SK-N-SH (cell line): ENCODE results near the gene TOMM22. TPM values are rescaled to one million over a fixed set of nuclear protein-coding genes. Genes with fewer than 3 reads are reported as not detected.

Source experiments
- CTCF ChIA-PET: fragments of 300-600, 350-600 bp; formaldehyde crosslinking; extraction: SDS; loops from one replicate; lab custom pipeline; 2021; lab: Yijun Ruan, JAX
- POLR2A ChIA-PET: fragments of 350-600 bp; sonication (Branson Sonifier 250); formaldehyde crosslinking; extraction: SDS; loops from one replicate; lab custom pipeline; 2020; ENCODE audit warnings: antibody characterized with exemption, inconsistent platforms; lab: Yijun Ruan, JAX
- DNase-seq: peaks from one replicate; pipeline ENCODE4 v3.0.0; 2012
- H2AFZ ChIP-seq: fragments of 200-600 bp; sonication (generic); 2 replicates; pipeline ENCODE4 v1.8.1; 2016; ENCODE audit warnings: antibody characterized with exemption, mild to moderate bottlenecking, low read depth
- H3F3A ChIP-seq: fragments of 200-600 bp; sonication (generic); replicated peaks from 2 replicates; pipeline ENCODE3; 2016; ENCODE audit warnings: antibody characterized with exemption, mild to moderate bottlenecking; ENCODE audit not compliant: insufficient read depth
- H3K27ac ChIP-seq, 2 experiments: fragments of 200-500 bp in 1 of 2; fragments of 200-600 bp in 1 of 2; sonication (Bioruptor generic) in 1 of 2; sonication (generic), shearing (Covaris generic) in 1 of 2; 2 replicates each; pipeline versions ENCODE4 v1.5.1 to v1.6.1; 2014 to 2016; ENCODE audit warnings: low read depth in 2 of 2, inconsistent platforms in 1 of 2, low read length in 1 of 2, mild to moderate bottlenecking in 1 of 2, mixed read lengths in 1 of 2
- H3K27me3 ChIP-seq: fragments of 200-600 bp; sonication (generic), shearing (Covaris generic); 2 replicates; pipeline ENCODE4 v1.6.1; 2016; ENCODE audit warnings: mixed run types; ENCODE audit not compliant: insufficient read depth
- H3K36me3 ChIP-seq, 2 experiments: fragments of 200-500 bp in 1 of 2; fragments of 200-600 bp in 1 of 2; sonication (Bioruptor generic) in 1 of 2; sonication (generic) in 1 of 2; replicated peaks in 1 of 2; 2 replicates each; pipeline versions ENCODE3 to v1.5.1; 2014 to 2016; ENCODE audit warnings: low read length in 1 of 2, mild to moderate bottlenecking in 1 of 2; ENCODE audit not compliant: insufficient read depth in 2 of 2, control insufficient read depth in 1 of 2
- H3K4me1 ChIP-seq, 2 experiments: fragments of 200-500 bp in 1 of 2; fragments of 200-600 bp in 1 of 2; sonication (Bioruptor generic) in 1 of 2; sonication (generic), shearing (Covaris generic) in 1 of 2; 2 replicates each; pipeline versions ENCODE4 v1.5.1 to v1.6.1; 2014 to 2016; ENCODE audit warnings: low read depth in 1 of 2, low read length in 1 of 2, mixed run types in 1 of 2; ENCODE audit not compliant: insufficient read depth in 2 of 2, control insufficient read depth in 1 of 2
- H3K4me2 ChIP-seq: fragments of 200-600 bp; sonication (generic), shearing (Covaris generic); 2 replicates; pipeline ENCODE4 v1.6.1; 2017; ENCODE audit warnings: mixed run types
- H3K4me3 ChIP-seq, 2 experiments: fragments of 200-500 bp in 1 of 2; fragments of 200-600 bp in 1 of 2; sonication (Bioruptor generic) in 1 of 2; sonication (generic), shearing (Covaris generic) in 1 of 2; 2 replicates each; pipeline versions ENCODE4 v1.5.1 to v1.8.1; 2014 to 2016; ENCODE audit warnings: low read depth in 2 of 2, inconsistent platforms in 1 of 2, low read length in 1 of 2, mild to moderate bottlenecking in 1 of 2, mixed read lengths in 1 of 2, moderate library complexity in 1 of 2
- H3K79me2 ChIP-seq: fragments of 200-600 bp; sonication (generic); 2 replicates; pipeline ENCODE4 v1.8.1; 2017; ENCODE audit warnings: mild to moderate bottlenecking; ENCODE audit not compliant: insufficient read depth
- H3K9ac ChIP-seq: fragments of 200-600 bp; sonication (generic); 2 replicates; pipeline ENCODE4 v1.6.1; 2017; ENCODE audit warnings: mixed run types
- H3K9me2 ChIP-seq: fragments of 200-600 bp; sonication (generic); 2 replicates; pipeline ENCODE4 v1.6.1; 2017; ENCODE audit warnings: mixed run types
- H3K9me3 ChIP-seq: fragments of 200-600 bp; sonication (generic); 2 replicates; pipeline ENCODE4 v1.6.1; 2017; ENCODE audit warnings: mixed run types, mild to moderate bottlenecking, moderate library complexity
- H4K20me1 ChIP-seq: fragments of 200-600 bp; sonication (generic); 2 replicates; pipeline ENCODE4 v1.6.1; 2017; ENCODE audit warnings: mild to moderate bottlenecking, mixed run types; ENCODE audit not compliant: insufficient read depth
- CTCF ChIP-seq: fragments of 200-600 bp; sonication (generic); IDR thresholded peaks from 2 replicates; pipeline ENCODE4 v1.6.1; 2017; ENCODE audit warnings: antibody characterized with exemption, mild to moderate bottlenecking, moderate library complexity
- ELF1 ChIP-seq: IDR thresholded peaks from 2 replicates; pipeline ENCODE4 v1.4.0; 2012
- FOSL2 ChIP-seq: IDR thresholded peaks from 2 replicates; pipeline ENCODE4 v1.4.0; 2012; ENCODE audit warnings: low read depth, mild to moderate bottlenecking, moderate library complexity, borderline replicate concordance
- FOXJ3 ChIP-seq: sonication (generic); formaldehyde crosslinking; IDR thresholded peaks from 2 replicates; pipeline ENCODE4 v1.5.1; 2020; ENCODE audit warnings: mild to moderate bottlenecking, missing genetic modification reagents
- FOXM1 ChIP-seq: IDR thresholded peaks from 2 replicates; pipeline ENCODE4 v1.4.0; 2012; ENCODE audit warnings: low read depth, mild to moderate bottlenecking
- GABPA ChIP-seq: IDR thresholded peaks from 2 replicates; pipeline ENCODE4 v1.4.0; 2012; ENCODE audit warnings: low read depth, mild to moderate bottlenecking
- IRF3 ChIP-seq: fragments of 150-350 bp; IDR thresholded peaks from 2 replicates; pipeline ENCODE4 v1.6.1; 2016; ENCODE audit warnings: mild to moderate bottlenecking, low read depth, low read length
- JUND ChIP-seq: IDR thresholded peaks from 2 replicates; pipeline ENCODE4 v1.4.0; 2012
- MEF2A ChIP-seq: IDR thresholded peaks from 2 replicates; pipeline ENCODE4 v1.4.0; 2012; ENCODE audit warnings: low read depth, borderline replicate concordance
- MXI1 ChIP-seq: IDR thresholded peaks from 2 replicates; pipeline ENCODE4 v1.6.1; 2012; ENCODE audit warnings: mild to moderate bottlenecking, low read depth, low read length, improper control_type of control experiment
- NFIC ChIP-seq: IDR thresholded peaks from 2 replicates; pipeline ENCODE4 v1.4.0; 2012; ENCODE audit warnings: borderline replicate concordance
- NRF1 ChIP-seq: IDR thresholded peaks from 2 replicates; pipeline ENCODE4 v1.6.1; 2012; ENCODE audit warnings: low read depth, mild to moderate bottlenecking, low read length
- PBX3 ChIP-seq: IDR thresholded peaks from 2 replicates; pipeline ENCODE4; 2012
- POLR2AphosphoS5 ChIP-seq: IDR thresholded peaks from 2 replicates; pipeline ENCODE4 v1.6.1; 2012; ENCODE audit warnings: low read depth, low read length
- RCOR1 ChIP-seq: fragments of 150-350 bp; IDR thresholded peaks from 2 replicates; pipeline ENCODE4 v1.6.1; 2017; ENCODE audit warnings: antibody characterized with exemption, low read length
- SIN3A ChIP-seq: IDR thresholded peaks from 2 replicates; pipeline ENCODE4 v1.6.1; 2012; ENCODE audit warnings: low read depth, mild to moderate bottlenecking, low read length, moderate library complexity, borderline replicate concordance
- TEAD4 ChIP-seq: IDR thresholded peaks from 2 replicates; pipeline ENCODE4 v1.4.0; 2012; ENCODE audit warnings: mild to moderate bottlenecking, borderline replicate concordance; ENCODE audit not compliant: insufficient read depth
- USF1 ChIP-seq: IDR thresholded peaks from 2 replicates; pipeline ENCODE4 v1.4.0; 2012; ENCODE audit warnings: low read depth, borderline replicate concordance
- USF2 ChIP-seq: fragments of 150-350 bp; IDR thresholded peaks from 2 replicates; pipeline ENCODE4 v1.6.1; 2017; ENCODE audit warnings: antibody characterized with exemption, low read length, low read depth, borderline replicate concordance
- WGBS: methylation state at CpG from one replicate; pipeline ENCODE4 v1.1.6; 2017; ENCODE audit warnings: low lambda C conversion rate; 5-methylcytosine and 5-hydroxymethylcytosine counted together
- polyA plus RNA-seq, 3 experiments: library from polyadenylated mRNA; depleted of rRNA; stranded (reverse); fragments of >200 nt; gene quantifications; 2 replicates each; pipeline ENCODE4 v1.2.3, GENCODE V29; 2012
- TF ChIP-seq, protein P1 (sequence below): IDR thresholded peaks from 2 replicates; pipeline ENCODE4 v1.4.0; 2012; ENCODE audit warnings: low read depth

The TOMM22 gene
- polyA plus RNA-seq, 1 of the 3 experiments (the other 2 are of a cell fraction): 33.1 TPM

DNA sequence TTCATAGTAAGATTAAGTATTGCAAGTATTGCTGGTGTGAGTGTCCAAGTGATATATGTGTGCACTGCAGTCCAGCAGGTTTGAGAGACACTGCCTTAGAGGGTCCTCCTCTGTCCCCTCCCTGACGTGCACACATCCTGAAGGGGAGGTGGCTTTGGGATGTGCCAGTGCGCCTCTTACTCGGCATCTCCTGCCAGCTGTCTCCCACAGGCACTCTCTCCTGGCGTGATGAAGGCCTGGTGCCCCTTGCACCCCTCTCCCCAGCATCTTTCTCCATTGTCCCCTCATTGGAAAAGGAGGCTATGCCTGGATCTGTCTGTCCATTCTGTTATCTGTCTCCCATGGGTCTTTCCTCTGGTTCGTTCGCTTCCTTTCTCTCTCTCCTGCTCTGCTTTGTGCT lies 48.2 kb downstream of the TOMM22 start:
- POLR2A ChIA-PET: no interaction called here
- H3K9me3 ChIP-seq: no peaks in the 10 kb centered on the region
- no peaks in the 10 kb centered on the region; a peak in 1 of 4 replicates for H3K4me1 ChIP-seq
- no peaks in the 10 kb centered on the region for H3K79me2 ChIP-seq
- H3K4me2 ChIP-seq: no peak overlapping the region
- no peaks in the 10 kb centered on the region for H3F3A ChIP-seq
- no peak overlapping the region for H3K27ac ChIP-seq
- H4K20me1 ChIP-seq: no peaks in the 10 kb centered on the region
- no peak overlapping the region for H3K9ac ChIP-seq
- no peak for DNase-seq
- 100% methylated on average over 2 of the region's 6 CpGs for WGBS
- H3K36me3 ChIP-seq: peaks cover 0 to 27% of the 10 kb centered on the region in 2 experiments
- H3K4me3 ChIP-seq: no peak overlapping the region
- H3K9me2 ChIP-seq: no peaks in the 10 kb centered on the region
- TF ChIP-seq RCOR1 (no peak), FOSL2 (no peak), PBX3 (no peak), TEAD4 (no peak), GABPA (no peak), IRF3 (no peak), POLR2AphosphoS5 (no peak), USF1 (no peak), MXI1 (no peak)
- no peaks in the 10 kb centered on the region for H3K27me3 ChIP-seq
- H2AFZ ChIP-seq: no peak overlapping the region
- CTCF ChIA-PET: no interaction called here

DNA sequence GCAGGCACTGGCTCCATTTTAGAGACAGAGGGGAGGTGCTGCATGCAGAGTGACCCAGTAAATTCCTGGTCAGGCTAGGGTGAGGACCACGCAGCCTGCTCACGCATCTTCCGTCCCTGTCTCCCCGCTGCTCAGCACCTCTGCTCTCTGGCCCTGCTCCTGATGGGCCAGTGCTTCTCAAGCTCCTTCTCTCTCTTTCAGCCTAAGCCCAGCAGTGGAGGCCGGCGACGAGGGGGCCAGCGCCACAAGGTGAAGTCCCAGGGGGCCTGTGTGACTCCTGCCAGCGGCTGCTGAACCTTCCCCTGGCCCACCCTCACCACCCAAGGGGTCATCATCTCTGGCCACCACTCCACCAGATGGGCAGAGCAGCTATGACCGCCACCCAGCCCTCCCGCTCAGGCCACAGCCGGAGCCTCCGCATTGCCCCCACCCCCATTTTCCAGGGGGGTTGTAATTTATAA lies 48.7 kb downstream of the TOMM22 start:
- H3K79me2 ChIP-seq: no peaks in the 10 kb centered on the region
- no peaks in the 10 kb centered on the region for H3K27me3 ChIP-seq
- H3K9me3 ChIP-seq: no peaks in the 10 kb centered on the region
- no peak overlapping the region for H3K9ac ChIP-seq
- no peak overlapping the region for H3K27ac ChIP-seq
- no peak overlapping the region for H3K4me3 ChIP-seq
- H3K36me3 ChIP-seq: peaks cover 0 to 27% of the 10 kb centered on the region in 2 experiments
- ChIA-PET POLR2A (no interaction called here), CTCF (no interaction called here)
- no peaks in the 10 kb centered on the region for H4K20me1 ChIP-seq
- H3K9me2 ChIP-seq: no peaks in the 10 kb centered on the region
- no peaks in the 10 kb centered on the region for H3F3A ChIP-seq
- DNase-seq: no peak
- WGBS: 100% methylated on average over 8 of the region's 13 CpGs
- no peak overlapping the region for H3K4me2 ChIP-seq
- H3K4me1 ChIP-seq: no peaks in the 10 kb centered on the region; a peak in 1 of 4 replicates
- H2AFZ ChIP-seq: no peak overlapping the region
- TF ChIP-seq FOXJ3 (CRISPR knock-in tag): no peak
- no peak for TF ChIP-seq USF1
- TF ChIP-seq JUND: no peak
- TF ChIP-seq SIN3A: no peak
- no peak for TF ChIP-seq CTCF
- TF ChIP-seq NRF1: no peak
- no peak for TF ChIP-seq FOXM1
- TF ChIP-seq NFIC: no peak
- TF ChIP-seq ELF1: no peak
- no peak for TF ChIP-seq MEF2A
- no peak for TF ChIP-seq GABPA
- no peak for TF ChIP-seq USF2
- TF ChIP-seq POLR2AphosphoS5: no peak
- no peak for TF ChIP-seq IRF3
- TF ChIP-seq, protein P1, sequence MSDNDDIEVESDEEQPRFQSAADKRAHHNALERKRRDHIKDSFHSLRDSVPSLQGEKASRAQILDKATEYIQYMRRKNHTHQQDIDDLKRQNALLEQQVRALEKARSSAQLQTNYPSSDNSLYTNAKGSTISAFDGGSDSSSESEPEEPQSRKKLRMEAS: no peak
